ENCODE measurements around the gene SPG11. TPM values are rescaled to one million over a fixed set of nuclear protein-coding genes. Genes with fewer than 3 reads are reported as not detected.

Gene SPG11
- total RNA-seq, 1 donor from 2014 or later: 97.6 TPM

GRCh38 chr15:44591326-44591725, 72.1 kb downstream of the SPG11 start:
- no peak for DNase-seq
- intact Hi-C loops (cut with DNase I): no loop called here

GRCh38 chr15:44588541-44588940, 74.9 kb downstream of the SPG11 start:
- no peak overlapping the region for H3K4me3 ChIP-seq
- H3K9me3 ChIP-seq: no peaks in the 10 kb centered on the region
- intact Hi-C loops (cut with DNase I): no loop called here
- no peak for TF ChIP-seq CTCF (IDR thresholded peaks at IDR 0.05)
- H3K27ac ChIP-seq: no peak overlapping the region
- peaks cover 98% of the 10 kb centered on the region for H3K36me3 ChIP-seq
- ATAC-seq (no peak), DNase-seq (no peak)
- H3K27me3 ChIP-seq: no peaks in the 10 kb centered on the region
- no peaks in the 10 kb centered on the region for H3K4me1 ChIP-seq

More at GRCh38 chr15:44591326-44591725, 72.1 kb downstream of the SPG11 start:
- TF ChIP-seq CTCF (IDR thresholded peaks at IDR 0.05): no peak
- no peak overlapping the region for H3K27ac ChIP-seq
- H3K9me3 ChIP-seq: no peaks in the 10 kb centered on the region
- no peaks in the 10 kb centered on the region for H3K27me3 ChIP-seq
- ATAC-seq: no peak
- no peak overlapping the region for H3K4me3 ChIP-seq
- H3K36me3 ChIP-seq: peaks cover 98% of the 10 kb centered on the region
- no peaks in the 10 kb centered on the region for H3K4me1 ChIP-seq

- TF ChIP-seq CTCF (IDR thresholded peaks at IDR 0.05): no peak
- intact Hi-C loops (cut with DNase I): no loop called here
- no peak for DNase-seq
- Histone ChIP-seq H3K27me3 (no peaks in the 10 kb centered on the region), H3K27ac (no peak overlapping the region), H3K9me3 (no peaks in the 10 kb centered on the region), H3K4me3 (no peak overlapping the region), H3K4me1 (no peaks in the 10 kb centered on the region), H3K36me3 (peaks cover 93% of the 10 kb centered on the region)
- no peak for ATAC-seq
These were observed 77.8 kb downstream of the SPG11 start for GRCh38 chr15:44585633-44586032.

- ATAC-seq: peak; percentile 83
- H3K4me1 ChIP-seq: no peaks in the 10 kb centered on the region
- H3K27me3 ChIP-seq: no peaks in the 10 kb centered on the region
- no peak overlapping the region for H3K27ac ChIP-seq
- H3K36me3 ChIP-seq: peaks cover 88% of the 10 kb centered on the region
- peak; percentile 44 for TF ChIP-seq CTCF (IDR thresholded peaks at IDR 0.05)
- intact Hi-C loops (cut with DNase I): no loop called here
- H3K4me3 ChIP-seq: no peak overlapping the region
- peak; percentile 70 for DNase-seq
- H3K9me3 ChIP-seq: no peaks in the 10 kb centered on the region
These were observed 79.2 kb downstream of the SPG11 start for GRCh38 chr15:44584162-44584749.

GRCh38 chr15:44580105-44580504, 83.4 kb downstream of the SPG11 start:
- Histone ChIP-seq H3K27me3 (no peaks in the 10 kb centered on the region), H3K9me3 (no peaks in the 10 kb centered on the region), H3K36me3 (peaks cover 50% of the 10 kb centered on the region), H3K27ac (no peak overlapping the region), H3K4me3 (no peak overlapping the region), H3K4me1 (no peaks in the 10 kb centered on the region)
- intact Hi-C loops (cut with DNase I): no loop called here
- TF ChIP-seq CTCF (IDR thresholded peaks at IDR 0.05): no peak
- DNase-seq: no peak
- no peak for ATAC-seq

- intact Hi-C loops (cut with DNase I): no loop called here
These were observed 88.7 kb downstream of the SPG11 start for GRCh38 chr15:44574734-44575133.

More at GRCh38 chr15:44574734-44575133, 88.7 kb downstream of the SPG11 start:
- no peaks in the 10 kb centered on the region for H3K27me3 ChIP-seq
- H3K36me3 ChIP-seq: peaks cover 47% of the 10 kb centered on the region
- H3K4me1 ChIP-seq: no peaks in the 10 kb centered on the region
- H3K27ac ChIP-seq: no peak overlapping the region
- ATAC-seq (no peak), DNase-seq (no peak)
- H3K9me3 ChIP-seq: no peaks in the 10 kb centered on the region
- TF ChIP-seq CTCF (IDR thresholded peaks at IDR 0.05): no peak
- no peak overlapping the region for H3K4me3 ChIP-seq

All from upper lobe of right lung (tissue), 1 donor.